GM21717 (cell line): ENCODE results near the gene WWTR1.

Experiments
- ATAC-seq: cut with Tn5 transposase; IDR thresholded peaks from one replicate; pipeline ENCODE4 v1.9.1; 2021; ENCODE audit warnings: mild to moderate bottlenecking, moderate library complexity; ENCODE audit not compliant: unreplicated experiment

The WWTR1 gene

GRCh38 chr3:149657926-149658743, at the start of gene WWTR1:
WWTR1 (minus strand) TSS chr3:149658025; CDS start chr3:149657306, 719 bp downstream.
- ATAC-seq = peak; percentile 82

GRCh38 chr3:149706905-149707304, 49.1 kb upstream of the WWTR1 start:
- ATAC-seq = no peak

- ATAC-seq = no peak
These were observed 47.6 kb upstream of the WWTR1 start for GRCh38 chr3:149705416-149705815.

GRCh38 chr3:149703466-149703865, 45.6 kb upstream of the WWTR1 start:
- ATAC-seq = no peak

GRCh38 chr3:149702691-149703441, 45.0 kb upstream of the WWTR1 start:
- ATAC-seq = no peak

DNA sequence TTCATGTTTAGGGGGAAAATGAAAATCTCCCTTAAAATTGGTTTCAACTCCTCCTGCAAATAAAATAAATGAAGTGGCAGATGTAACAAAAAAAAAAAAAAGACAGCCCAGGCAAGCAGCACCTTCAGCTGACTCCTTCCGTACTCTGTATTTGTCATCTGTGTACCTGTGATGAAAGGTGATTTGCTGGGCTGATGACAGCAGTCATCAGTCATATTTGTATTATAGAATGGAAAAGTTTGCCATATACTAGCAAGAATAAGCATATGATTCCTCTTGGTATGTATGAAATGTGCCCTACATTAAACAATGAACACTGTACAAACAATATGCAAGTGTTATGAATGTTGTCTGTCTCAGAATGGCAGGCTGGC, 44.1 kb upstream of the WWTR1 start:
- no peak for ATAC-seq

GRCh38 chr3:149701206-149701976, 43.6 kb upstream of the WWTR1 start:
- ATAC-seq = no peak

- ATAC-seq = no peak
These were observed 30.4 kb upstream of the WWTR1 start for GRCh38 chr3:149688122-149688757.

- ATAC-seq = no peak
These were observed 29.2 kb upstream of the WWTR1 start for GRCh38 chr3:149686996-149687395.

DNA sequence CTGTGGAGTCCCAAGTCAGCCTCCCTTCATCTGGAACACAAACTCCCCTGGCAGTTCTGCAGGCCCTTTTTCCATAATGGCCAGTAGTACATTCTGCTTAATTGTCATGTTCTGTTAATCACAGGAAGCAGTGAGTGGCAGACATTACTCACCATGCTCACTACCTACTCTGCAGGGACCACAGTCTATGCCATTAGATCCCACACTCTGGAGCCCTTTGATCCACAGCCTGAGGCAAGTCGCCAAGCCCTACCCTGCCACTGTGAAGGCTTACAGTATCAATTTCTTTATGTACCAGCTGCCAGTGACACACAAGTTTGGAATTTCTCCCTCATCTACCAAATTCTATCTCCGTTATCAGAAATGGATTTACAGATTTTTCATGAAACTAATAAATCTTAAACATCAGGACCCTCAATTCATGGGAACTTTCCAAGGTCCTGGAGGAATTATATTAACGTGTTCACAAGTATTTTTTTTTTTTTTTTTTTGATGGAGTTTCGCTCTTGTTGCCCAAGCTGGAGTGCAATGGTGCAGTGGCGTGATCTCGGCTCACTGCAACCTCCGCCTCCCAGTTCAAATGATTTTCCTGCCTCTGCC, 20.6 kb upstream of the WWTR1 start:
- ATAC-seq = no peak

- ATAC-seq = no peak
These were observed 15.6 kb upstream of the WWTR1 start for GRCh38 chr3:149673393-149673792.

- ATAC-seq = no peak
These were observed 13.1 kb upstream of the WWTR1 start for GRCh38 chr3:149670742-149671492.

DNA sequence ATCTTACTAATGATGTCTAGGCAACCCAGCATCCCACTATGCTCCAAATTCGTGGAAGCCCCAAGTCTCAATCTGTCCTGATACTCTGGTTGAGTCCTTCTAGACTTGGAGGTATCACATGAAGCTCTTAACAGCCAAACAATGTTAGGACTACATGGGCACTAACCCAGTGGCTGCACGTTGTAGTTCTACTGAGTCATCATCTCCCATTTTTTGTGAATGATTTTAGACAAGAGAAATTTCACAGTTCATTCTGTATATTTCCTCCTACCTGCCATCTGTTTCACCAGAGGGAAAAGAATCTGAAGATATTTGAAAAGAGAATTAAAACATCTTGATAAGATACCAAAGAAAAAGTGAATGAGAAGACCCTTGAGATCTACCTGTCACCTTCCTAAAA, 9.8 kb upstream of the WWTR1 start:
- no peak for ATAC-seq

- no peak for ATAC-seq
These were observed 6.1 kb upstream of the WWTR1 start for GRCh38 chr3:149663966-149664365.

GRCh38 chr3:149662240-149662887, 4.5 kb upstream of the WWTR1 start:
- ATAC-seq = no peak

DNA sequence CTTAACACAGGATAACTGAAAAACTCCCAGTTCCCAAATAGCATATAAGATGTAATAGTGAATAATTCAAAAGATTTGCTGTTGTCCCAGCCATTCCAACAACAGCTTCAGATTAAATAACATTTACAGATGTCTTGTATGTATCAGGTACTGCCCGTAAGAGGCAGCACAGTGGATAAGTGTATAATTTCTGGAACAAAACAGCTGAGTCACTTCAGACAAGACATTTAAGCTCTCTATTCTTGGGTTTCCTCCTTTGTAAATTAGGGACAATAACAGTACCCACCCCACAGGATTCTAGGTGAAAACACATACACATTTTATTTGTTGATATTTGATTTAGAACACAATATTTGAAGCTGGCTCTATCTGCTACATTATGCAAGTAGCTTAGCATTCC, 2.6 kb upstream of the WWTR1 start:
- ATAC-seq = no peak

DNA sequence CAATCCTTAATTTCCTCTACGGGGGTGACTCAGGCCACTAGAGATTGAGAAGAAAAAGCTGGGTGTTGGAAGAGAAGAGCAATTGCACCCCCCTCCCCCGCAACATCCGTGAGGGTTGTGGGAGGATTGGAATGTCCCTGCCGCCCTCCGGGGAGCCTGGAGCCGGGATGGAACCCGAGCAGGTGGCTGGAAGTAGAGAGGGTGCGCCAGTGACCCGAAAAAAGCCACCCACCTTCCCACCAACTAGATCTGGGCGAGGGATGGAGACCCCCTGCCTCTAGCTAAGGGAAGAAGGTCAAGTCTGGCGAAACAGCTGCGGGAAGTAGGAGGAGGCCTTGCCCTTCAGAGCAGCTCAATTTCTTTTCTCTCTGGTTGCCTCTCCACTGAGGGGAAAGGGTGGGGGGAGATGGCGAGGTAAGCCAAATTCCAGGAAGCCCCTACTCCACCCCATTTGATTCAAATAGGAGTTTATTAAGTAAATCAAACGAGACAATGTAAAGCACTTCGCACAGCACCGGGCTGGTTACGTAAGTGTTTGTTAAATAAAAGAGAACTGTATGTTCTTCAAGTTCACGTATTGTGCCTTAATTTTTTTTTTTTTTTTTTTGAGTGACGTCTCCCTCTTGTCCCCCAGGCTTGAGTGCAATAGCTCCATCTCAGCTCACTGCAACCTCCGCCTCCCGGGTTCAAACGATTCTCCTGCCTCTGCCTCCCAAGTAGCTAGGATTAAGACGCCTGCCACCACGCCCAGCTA, 1.1 kb upstream of the WWTR1 start:
- peak; percentile 19 for ATAC-seq

- ATAC-seq = peak; percentile 29
These were observed 402 bp downstream of the WWTR1 start for GRCh38 chr3:149657321-149657925.
